Measurements from ENCODE around the gene MGRN1. TPM values are rescaled to one million over a fixed set of nuclear protein-coding genes. Genes with fewer than 3 reads are reported as not detected.

MGRN1 gene
- total RNA-seq, 1 experiment from 2014 or later = 15.4 TPM

GRCh38 chr16:4624827-4625559 is 367 bp downstream of the MGRN1 start:
- DNase-seq (ENCODE audit: low spot score) = no peak

GRCh38 chr16:4625560-4626159 is 1.0 kb downstream of the MGRN1 start:
- no peak for DNase-seq (ENCODE audit: low spot score)

GRCh38 chr16:4626396-4626795 is 1.8 kb downstream of the MGRN1 start:
- DNase-seq (ENCODE audit: low spot score) = no peak

GRCh38 chr16:4628283-4628682 is 3.7 kb downstream of the MGRN1 start:
- no peak for DNase-seq (ENCODE audit: low spot score)

GRCh38 chr16:4631444-4631843 is 6.8 kb downstream of the MGRN1 start:
- no peak for DNase-seq (ENCODE audit: low spot score)

GRCh38 chr16:4633910-4634635 is 9.4 kb downstream of the MGRN1 start:
- DNase-seq (ENCODE audit: low spot score) = no peak

GRCh38 chr16:4634768-4635167 is 10.1 kb downstream of the MGRN1 start:
- no peak for DNase-seq (ENCODE audit: low spot score)

GRCh38 chr16:4636196-4636595 is 11.6 kb downstream of the MGRN1 start:
- no peak for DNase-seq (ENCODE audit: low spot score)

GRCh38 chr16:4637501-4638166 is 13.0 kb downstream of the MGRN1 start:
- no peak for DNase-seq (ENCODE audit: low spot score)

GRCh38 chr16:4639899-4640509 is 15.4 kb downstream of the MGRN1 start:
- DNase-seq (ENCODE audit: low spot score) = no peak

- no peak for DNase-seq (ENCODE audit: low spot score)
Measured at GRCh38 chr16:4640572-4641305, 16.1 kb downstream of the MGRN1 start.

- DNase-seq (ENCODE audit: low spot score) = no peak
Measured at GRCh38 chr16:4641306-4641687, 16.7 kb downstream of the MGRN1 start.

GRCh38 chr16:4641895-4642294 is 17.3 kb downstream of the MGRN1 start:
- DNase-seq (ENCODE audit: low spot score) = no peak

- DNase-seq (ENCODE audit: low spot score) = no peak
Measured at GRCh38 chr16:4646773-4647643, 22.4 kb downstream of the MGRN1 start.

- no peak for DNase-seq (ENCODE audit: low spot score)
Measured at GRCh38 chr16:4647644-4647980, 23.0 kb downstream of the MGRN1 start.

- DNase-seq (ENCODE audit: low spot score) = no peak
Measured at GRCh38 chr16:4648917-4649316, 24.3 kb downstream of the MGRN1 start.

- DNase-seq (ENCODE audit: low spot score) = no peak
Measured at GRCh38 chr16:4649744-4650442, 25.3 kb downstream of the MGRN1 start.

- peak; percentile 60 for DNase-seq (ENCODE audit: low spot score)
Measured at GRCh38 chr16:4650443-4651074, 25.9 kb downstream of the MGRN1 start.

- DNase-seq (ENCODE audit: low spot score) = no peak
Measured at GRCh38 chr16:4651827-4652226, 27.2 kb downstream of the MGRN1 start.

All from H4 (cell line).